Ectodermal cell (in vitro differentiated cells): ENCODE measurements around the gene LTBP1.

Source experiments
- H3K27ac ChIP-seq: 2 replicates; pipeline ENCODE4 v1.7.0; 2013; ENCODE audit warnings: mild to moderate bottlenecking, low read depth, low read length; ENCODE audit not compliant: insufficient read depth, poor library complexity, severe bottlenecking
- H3K27me3 ChIP-seq: 2 replicates; pipeline ENCODE4 v1.7.0; 2013; ENCODE audit warnings: mild to moderate bottlenecking, low read length; ENCODE audit not compliant: insufficient read depth, control insufficient read depth, poor library complexity, severe bottlenecking
- H3K36me3 ChIP-seq: one replicate; pipeline ENCODE4 v1.7.0; 2013; ENCODE audit warnings: low read length; ENCODE audit not compliant: control insufficient read depth, insufficient read depth
- H3K4me1 ChIP-seq: one replicate; pipeline ENCODE4 v1.7.0; 2013; ENCODE audit warnings: low read length; ENCODE audit not compliant: control insufficient read depth, insufficient read depth
- H3K4me3 ChIP-seq: 2 replicates; pipeline ENCODE4 v1.7.0; 2013; ENCODE audit warnings: low read depth, low read length, control low read depth; ENCODE audit not compliant: insufficient read depth
- H3K9me3 ChIP-seq: 2 replicates; pipeline ENCODE4 v1.7.0; 2013; ENCODE audit warnings: mild to moderate bottlenecking, low read length, moderate library complexity; ENCODE audit not compliant: control insufficient read depth
- WGBS, 2 experiments: methylation state at CpG; one replicate each; pipeline ENCODE4 v1.1.7; 2013; ENCODE audit warnings: missing lambda C conversion rate in 2 of 2; 5-methylcytosine and 5-hydroxymethylcytosine counted together

The LTBP1 gene

DNA sequence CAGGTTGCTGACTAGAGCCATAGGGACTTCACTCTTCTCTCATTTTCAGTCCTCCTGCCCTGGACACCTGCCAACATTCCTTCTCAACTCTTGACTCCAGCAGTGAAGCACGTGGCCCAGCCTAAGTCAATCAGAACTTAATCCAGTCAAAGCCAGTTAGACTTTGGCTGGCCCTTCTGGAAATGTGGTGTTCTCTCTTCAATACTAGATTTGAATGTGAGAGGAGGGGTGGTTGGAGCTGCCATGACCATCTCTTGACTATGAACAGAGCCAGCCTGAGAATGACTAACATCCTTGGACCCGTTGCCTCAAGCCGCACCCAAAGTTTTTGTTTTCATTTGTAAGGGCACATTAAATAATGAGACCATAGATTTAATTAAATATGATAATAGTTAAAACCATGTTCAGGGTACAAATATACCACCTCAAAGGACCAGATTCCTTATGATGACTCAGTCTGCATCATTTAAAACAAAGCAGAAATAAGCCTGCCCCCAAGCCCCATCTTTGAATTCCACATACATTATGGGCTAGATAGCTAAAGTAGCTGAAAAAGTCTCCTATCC lies 480.0 kb downstream of the LTBP1 start:
- Histone ChIP-seq H3K4me3 (no peak overlapping the region), H3K27me3 (no peaks in the 10 kb centered on the region), H3K4me1 (no peaks in the 10 kb centered on the region), H3K36me3 (no peaks in the 10 kb centered on the region), H3K9me3 (no peaks in the 10 kb centered on the region), H3K27ac (no peak overlapping the region)
- WGBS, 2 experiments: 94% methylated on average over 3 of the region's 3 CpGs

DNA sequence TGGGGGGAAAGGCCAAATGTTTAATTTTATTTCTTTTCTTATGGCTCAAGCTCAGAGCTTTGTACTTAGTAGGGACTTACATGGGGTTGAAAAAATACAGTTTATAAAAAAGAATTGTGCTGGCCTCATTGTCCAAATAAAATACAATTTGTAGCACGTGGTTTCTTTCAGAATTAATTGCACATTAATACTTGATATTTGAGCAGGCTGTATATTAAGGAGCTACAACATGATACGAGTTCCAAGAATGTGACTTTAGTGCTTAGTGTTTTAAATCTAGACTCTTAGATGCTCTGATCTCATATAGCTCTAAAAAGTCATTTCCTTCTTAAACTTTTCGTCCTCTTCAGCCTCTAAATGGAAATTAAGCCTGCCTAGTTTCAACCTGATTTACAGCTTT lies 483.3 kb downstream of the LTBP1 start:
- 58 to 88% methylated on average over 1 to 3 of the region's 3 CpGs for WGBS, 2 experiments
- Histone ChIP-seq H3K9me3 (no peaks in the 10 kb centered on the region), H3K4me3 (no peak overlapping the region), H3K27me3 (no peaks in the 10 kb centered on the region), H3K4me1 (no peaks in the 10 kb centered on the region), H3K36me3 (no peaks in the 10 kb centered on the region), H3K27ac (no peak overlapping the region)

DNA sequence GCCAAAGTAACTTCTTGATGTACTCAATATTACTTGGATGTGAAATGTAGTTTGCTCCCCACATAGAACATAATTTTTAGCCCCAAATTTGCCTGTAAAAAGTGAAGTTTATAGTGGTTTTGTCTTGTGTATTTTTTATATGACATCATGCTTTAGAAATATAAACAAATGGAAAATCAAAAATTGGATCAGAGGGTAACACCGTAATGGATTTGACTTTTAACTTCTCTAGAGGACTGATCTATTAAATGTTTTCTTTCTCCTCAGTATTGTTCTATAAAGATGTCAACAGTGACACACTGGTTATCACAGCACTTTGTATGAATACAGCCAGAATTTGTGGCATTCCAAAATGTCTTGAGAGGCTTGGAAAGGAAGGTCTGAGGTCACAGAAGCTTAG lies 484.1 kb downstream of the LTBP1 start:
- 80 to 92% methylated on average over 1 of the region's 1 CpG for WGBS, 2 experiments
- H3K9me3 ChIP-seq: no peaks in the 10 kb centered on the region
- H3K4me3 ChIP-seq: no peak overlapping the region
- no peaks in the 10 kb centered on the region for H3K4me1 ChIP-seq
- no peak overlapping the region for H3K27ac ChIP-seq
- no peaks in the 10 kb centered on the region for H3K36me3 ChIP-seq
- no peaks in the 10 kb centered on the region for H3K27me3 ChIP-seq

DNA sequence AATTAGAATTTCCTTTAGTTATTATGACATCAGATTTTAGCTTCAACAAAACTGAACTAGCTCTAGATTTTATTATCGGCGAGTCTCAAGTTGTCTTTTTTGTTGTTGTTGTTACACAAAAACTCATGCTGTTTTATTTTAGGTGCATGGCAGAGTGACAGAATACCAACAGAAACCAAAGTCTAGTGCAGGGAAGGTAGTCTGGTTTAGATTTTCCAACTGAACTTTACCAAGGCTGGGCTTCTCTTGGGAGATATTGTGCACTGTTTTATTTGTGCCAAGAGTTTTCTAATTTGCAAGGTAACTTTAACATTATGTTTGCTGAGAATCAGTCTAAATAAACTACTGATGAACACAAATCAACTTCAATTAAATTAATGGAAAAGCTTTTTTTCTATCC lies 486.1 kb downstream of the LTBP1 start:
- WGBS, 2 experiments: 95 to 100% methylated on average over 2 of the region's 2 CpGs
- no peaks in the 10 kb centered on the region for H3K36me3 ChIP-seq
- no peaks in the 10 kb centered on the region for H3K9me3 ChIP-seq
- no peaks in the 10 kb centered on the region for H3K4me1 ChIP-seq
- no peaks in the 10 kb centered on the region for H3K27me3 ChIP-seq
- H3K27ac ChIP-seq: no peak overlapping the region
- H3K4me3 ChIP-seq: no peak overlapping the region

DNA sequence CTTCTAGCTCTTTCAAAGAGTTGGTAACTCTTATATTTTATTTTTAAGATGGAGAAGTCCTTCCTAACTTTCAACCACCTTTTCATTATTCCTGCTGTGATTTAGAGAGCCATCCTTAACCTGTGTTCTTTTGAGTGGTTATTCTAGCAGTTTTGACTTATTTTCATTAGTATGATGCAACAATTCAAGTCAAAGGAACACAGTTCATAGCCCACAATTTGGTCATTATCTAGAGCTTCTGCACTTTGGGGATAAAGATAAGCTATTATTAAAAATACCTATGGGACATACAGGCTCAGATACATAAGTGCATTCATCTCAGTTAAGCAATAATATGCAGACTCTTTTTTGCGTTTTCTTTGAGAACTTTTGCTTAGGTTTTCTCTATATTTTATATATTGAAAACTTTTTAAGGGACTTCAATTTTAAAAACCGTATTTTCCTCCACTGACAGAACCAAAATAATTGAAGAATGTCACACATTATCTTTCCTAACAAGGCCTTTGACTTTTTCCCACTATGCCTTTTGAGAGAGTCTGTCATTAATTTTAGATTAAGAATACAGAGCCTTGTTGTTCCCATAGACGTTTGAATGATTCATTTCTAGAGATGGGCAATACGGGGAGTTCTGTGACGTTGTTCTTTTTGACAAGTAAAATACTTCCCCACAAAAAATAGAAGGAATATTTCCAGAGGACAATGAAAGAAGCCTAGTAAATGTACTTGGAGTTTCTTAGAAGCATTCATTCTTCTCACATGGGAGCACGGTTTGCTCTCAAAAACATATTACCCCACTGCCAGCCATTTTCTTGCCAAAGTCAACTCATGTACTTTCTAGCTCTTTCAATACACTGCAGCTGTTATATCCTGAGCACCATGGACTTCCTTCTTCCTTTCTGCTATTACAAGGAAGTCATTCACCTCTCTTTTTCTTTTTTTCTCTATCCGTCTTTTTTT lies 486.8 kb downstream of the LTBP1 start:
- WGBS, 2 experiments: 93% methylated on average over 5 to 6 of the region's 7 CpGs
- Histone ChIP-seq H3K4me3 (no peak overlapping the region), H3K9me3 (no peaks in the 10 kb centered on the region), H3K4me1 (no peaks in the 10 kb centered on the region), H3K27me3 (no peaks in the 10 kb centered on the region), H3K36me3 (no peaks in the 10 kb centered on the region), H3K27ac (no peak overlapping the region)

DNA sequence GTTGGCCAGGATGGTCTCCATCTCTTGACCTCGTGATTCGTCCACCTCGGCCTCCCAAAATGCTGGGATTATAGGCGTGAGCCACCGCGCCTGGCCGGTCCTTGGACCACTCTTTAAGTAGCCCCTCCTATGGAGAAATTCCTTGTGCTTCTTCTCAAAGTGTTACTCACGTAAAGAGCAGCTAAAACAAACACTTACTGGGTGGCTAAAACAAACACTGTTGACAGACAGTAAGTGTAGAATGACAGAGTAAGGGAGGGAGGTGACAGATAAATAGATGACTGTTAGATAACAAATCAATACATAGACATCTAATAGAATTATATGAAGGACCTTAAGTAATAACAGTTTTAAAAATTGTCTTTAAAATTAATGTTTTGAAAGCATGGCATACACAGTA lies 488.8 kb downstream of the LTBP1 start:
- Histone ChIP-seq H3K4me3 (no peak overlapping the region), H3K9me3 (no peaks in the 10 kb centered on the region), H3K4me1 (no peaks in the 10 kb centered on the region), H3K27me3 (no peaks in the 10 kb centered on the region), H3K36me3 (no peaks in the 10 kb centered on the region), H3K27ac (no peak overlapping the region)
- WGBS, 2 experiments: 87 to 89% methylated on average over 8 of the region's 8 CpGs

DNA sequence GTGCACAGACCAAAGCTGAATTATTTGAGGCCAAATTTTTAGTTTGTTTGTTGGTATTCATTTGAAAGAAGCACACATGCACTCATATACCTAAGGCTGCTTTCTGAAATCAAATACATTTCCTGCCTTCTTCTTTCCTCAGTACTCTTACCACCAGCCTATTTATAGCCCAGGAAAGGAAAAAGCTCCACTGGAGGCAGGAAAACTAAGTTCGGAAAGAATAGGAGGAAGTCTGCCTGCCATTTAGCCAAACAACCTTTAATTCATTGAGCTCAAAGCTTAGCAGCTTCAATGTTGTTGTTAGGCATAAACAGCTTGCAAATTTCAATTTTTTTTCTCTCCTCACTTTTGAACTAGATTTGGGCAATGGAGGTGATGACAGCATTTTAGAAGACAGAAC lies 489.3 kb downstream of the LTBP1 start:
- Histone ChIP-seq H3K4me3 (no peak overlapping the region), H3K4me1 (no peaks in the 10 kb centered on the region), H3K27me3 (no peaks in the 10 kb centered on the region), H3K9me3 (no peaks in the 10 kb centered on the region), H3K36me3 (no peaks in the 10 kb centered on the region), H3K27ac (no peak overlapping the region)
- 77 to 81% methylated on average over 1 of the region's 1 CpG for WGBS, 2 experiments

DNA sequence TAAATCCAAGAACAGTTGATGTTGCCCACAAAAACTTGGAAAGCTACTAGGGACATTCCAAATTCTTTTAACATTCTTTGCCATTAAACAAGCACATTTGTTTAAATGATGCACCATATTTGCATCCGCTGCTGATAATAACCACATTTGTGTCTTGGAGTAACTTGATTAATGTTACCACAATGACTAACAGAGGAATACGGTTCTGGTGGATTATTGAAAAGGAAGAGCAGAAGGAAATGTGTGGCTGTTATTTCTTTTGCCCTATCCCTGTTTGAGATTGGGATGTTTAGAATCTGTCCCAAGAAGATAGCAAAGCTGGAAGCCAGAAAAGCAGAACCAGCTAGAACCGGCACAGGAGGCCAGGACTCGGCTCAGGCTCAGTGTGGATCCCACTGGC lies 490.5 kb downstream of the LTBP1 start:
- no peaks in the 10 kb centered on the region for H3K27me3 ChIP-seq
- H3K36me3 ChIP-seq: no peaks in the 10 kb centered on the region
- no peak overlapping the region for H3K27ac ChIP-seq
- 96% methylated on average over 4 of the region's 4 CpGs for WGBS, 2 experiments
- H3K9me3 ChIP-seq: no peaks in the 10 kb centered on the region
- no peaks in the 10 kb centered on the region for H3K4me1 ChIP-seq
- H3K4me3 ChIP-seq: no peak overlapping the region

DNA sequence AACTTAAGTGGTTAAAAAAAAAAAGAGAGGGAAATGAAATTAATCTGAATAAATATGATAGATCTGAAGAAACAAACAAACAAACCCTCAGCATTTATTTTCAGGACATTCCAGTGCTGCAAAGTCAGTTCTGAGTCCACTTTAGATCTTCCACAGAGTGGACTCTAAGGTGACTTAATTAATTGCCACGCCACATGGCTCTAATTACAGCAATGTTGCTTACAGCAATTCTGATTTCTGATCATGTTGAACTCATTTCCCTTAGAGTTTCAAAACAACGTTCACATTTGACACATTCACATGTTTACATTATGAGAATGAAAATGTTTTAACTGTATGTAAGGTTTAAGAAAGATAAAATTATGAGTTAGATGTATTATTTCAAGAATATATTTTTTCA lies 491.1 kb downstream of the LTBP1 start:
- Histone ChIP-seq H3K27ac (no peak overlapping the region), H3K36me3 (no peaks in the 10 kb centered on the region), H3K4me3 (no peak overlapping the region), H3K4me1 (no peaks in the 10 kb centered on the region), H3K9me3 (no peaks in the 10 kb centered on the region), H3K27me3 (no peaks in the 10 kb centered on the region)
- WGBS, 2 experiments: 90 to 97% methylated on average over 1 of the region's 2 CpGs

DNA sequence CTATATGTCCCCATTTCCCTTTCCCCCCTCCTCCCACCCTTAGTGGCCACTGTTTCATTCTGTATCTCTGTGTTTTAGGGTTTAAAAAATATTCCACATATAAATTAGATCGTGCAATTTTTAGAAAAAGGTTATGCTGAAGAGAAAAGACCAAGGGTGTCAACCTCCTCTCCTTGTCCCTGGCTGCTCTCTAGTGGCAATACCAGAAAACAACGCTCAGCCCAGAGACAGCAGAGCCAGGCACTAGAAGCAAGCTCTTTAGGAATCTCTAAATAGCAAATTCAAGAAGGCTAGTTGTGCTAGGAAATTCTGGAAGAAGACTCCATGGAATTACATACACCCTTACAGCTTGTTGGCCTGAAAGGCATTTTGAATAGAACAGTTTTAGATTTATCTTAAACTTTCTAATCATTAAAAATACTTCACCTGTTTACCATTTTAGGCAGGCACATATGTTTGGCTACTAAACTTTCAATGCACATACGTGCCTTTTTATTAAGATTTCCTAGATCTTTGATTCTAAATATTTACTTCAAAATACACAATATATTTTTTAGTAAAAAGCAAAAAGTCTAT lies 494.6 kb downstream of the LTBP1 start:
- Histone ChIP-seq H3K4me3 (no peak overlapping the region), H3K27ac (no peak overlapping the region)
- WGBS, 2 experiments: 57 to 65% methylated on average over 3 of the region's 3 CpGs

More for the DNA sequence above, 494.6 kb downstream of the LTBP1 start:
- Histone ChIP-seq H3K4me1 (no peaks in the 10 kb centered on the region), H3K9me3 (no peaks in the 10 kb centered on the region), H3K36me3 (no peaks in the 10 kb centered on the region), H3K27me3 (no peaks in the 10 kb centered on the region)
